HG03575 (cell line): ENCODE results near the gene TOMM22.

ENCODE experiments used
- ATAC-seq: cut with Tn5 transposase; IDR thresholded peaks from one replicate; pipeline ENCODE4 v1.9.1; 2021; ENCODE audit not compliant: unreplicated experiment, insufficient number of reproducible peaks, low FRiP score; ENCODE audit errors: extremely low read depth

TOMM22 gene

DNA sequence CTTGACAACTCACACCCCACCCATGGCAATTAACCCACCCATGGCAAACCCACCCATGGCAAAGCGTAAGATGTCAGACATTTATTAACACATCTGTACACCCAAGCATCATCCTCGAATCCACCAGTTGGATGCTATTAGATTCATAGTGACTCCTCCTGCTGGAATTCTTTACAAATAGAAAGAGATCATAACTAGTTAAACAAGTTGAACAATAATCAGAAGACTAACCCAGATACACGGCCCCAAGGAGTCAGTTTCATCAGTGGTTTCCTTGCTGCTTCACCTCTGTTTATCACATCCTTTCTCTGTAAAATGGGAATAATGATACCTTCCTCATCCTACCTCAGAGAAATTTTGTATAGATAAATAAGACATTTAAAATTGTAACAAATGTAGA lies 29.1 kb downstream of the TOMM22 start:
- no peak for ATAC-seq

- ATAC-seq: no peak
These were observed 30.9 kb downstream of the TOMM22 start for GRCh38 chr22:38712486-38713207.

DNA sequence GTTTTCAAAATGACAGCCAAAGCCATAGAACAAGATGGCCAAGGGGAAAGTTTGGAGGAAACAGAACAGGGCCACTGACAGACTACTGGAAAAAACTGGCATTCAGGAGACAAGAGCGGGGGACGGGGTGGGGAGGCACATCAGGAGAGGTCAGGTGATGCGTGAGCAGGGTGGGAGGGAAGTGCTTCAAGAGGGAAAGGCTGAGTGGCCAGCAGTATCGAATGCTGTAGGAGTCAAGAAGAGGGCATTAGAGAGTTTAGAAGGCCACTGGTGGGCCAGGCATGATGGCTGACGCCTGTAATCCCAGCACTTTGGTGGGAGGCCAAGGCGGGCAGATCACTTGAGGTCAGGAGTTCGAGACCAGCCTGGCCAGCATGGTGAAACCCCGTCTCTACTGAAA lies 32.2 kb downstream of the TOMM22 start:
- no peak for ATAC-seq

GRCh38 chr22:38715176-38715764 lies 33.5 kb downstream of the TOMM22 start:
- no peak for ATAC-seq

GRCh38 chr22:38715852-38716251 lies 34.1 kb downstream of the TOMM22 start:
- ATAC-seq: no peak

GRCh38 chr22:38716271-38716670 lies 34.5 kb downstream of the TOMM22 start:
- ATAC-seq: no peak

- ATAC-seq: no peak
These were observed 35.1 kb downstream of the TOMM22 start for GRCh38 chr22:38716826-38717225.

GRCh38 chr22:38717244-38717643 lies 35.5 kb downstream of the TOMM22 start:
- no peak for ATAC-seq

DNA sequence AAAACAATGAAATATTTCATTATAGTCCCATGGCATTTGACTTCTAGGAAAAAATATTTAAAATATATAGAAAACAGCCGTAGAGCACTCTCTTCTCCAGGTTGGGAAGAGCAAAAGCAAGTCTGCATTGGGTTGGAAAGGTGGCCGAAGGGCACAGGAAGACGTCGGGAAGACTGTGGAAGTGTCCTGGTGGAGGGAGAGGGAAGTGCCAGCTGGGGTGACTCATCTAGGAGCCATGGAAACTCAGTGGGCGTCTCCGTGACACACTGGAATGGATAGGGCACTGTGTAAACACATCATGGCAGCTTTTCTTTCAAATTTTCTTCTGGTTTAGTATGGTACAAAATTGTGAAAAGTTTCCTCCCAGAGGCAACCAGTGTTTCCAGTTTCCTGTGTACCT lies 36.7 kb downstream of the TOMM22 start:
- ATAC-seq: no peak

DNA sequence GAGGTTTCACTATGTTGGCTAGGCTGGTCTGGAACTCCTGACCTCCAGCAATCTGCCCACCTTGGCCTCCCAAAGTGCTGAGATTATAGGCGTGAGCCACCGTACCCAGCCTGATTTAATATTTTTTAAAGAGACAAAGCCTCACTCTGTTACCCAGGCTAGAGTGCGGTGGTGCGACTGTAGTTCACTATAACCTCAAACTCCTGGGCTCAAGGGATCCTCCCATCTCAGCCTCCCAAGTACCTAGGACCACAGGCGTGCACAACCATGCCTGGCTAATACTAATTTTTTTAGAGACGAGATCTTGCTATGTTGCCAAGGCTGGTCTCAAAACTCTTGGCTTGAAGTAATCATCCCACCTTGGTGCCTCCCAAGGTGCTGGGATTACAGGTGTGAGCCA lies 37.4 kb downstream of the TOMM22 start:
- ATAC-seq: no peak

GRCh38 chr22:38720350-38720749 lies 38.6 kb downstream of the TOMM22 start:
- ATAC-seq: no peak

DNA sequence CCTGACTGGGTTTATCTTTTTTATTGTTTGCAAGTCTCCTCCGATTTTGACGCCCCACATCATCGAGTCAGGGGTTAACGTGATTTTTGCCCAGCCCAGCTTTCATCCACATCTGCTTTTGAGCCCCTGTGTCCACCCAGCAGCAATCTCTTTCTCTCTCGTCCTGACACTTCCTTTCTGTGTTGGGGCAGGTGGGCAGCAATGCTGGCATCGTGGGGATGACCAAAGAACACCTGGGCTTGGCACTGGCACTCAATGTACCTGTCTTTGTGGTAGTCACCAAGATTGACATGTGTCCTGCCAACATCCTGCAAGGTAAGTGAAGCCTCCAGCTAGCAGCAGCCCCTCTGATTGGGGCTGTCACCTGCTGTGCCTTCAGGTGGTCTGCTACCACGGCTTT lies 39.8 kb downstream of the TOMM22 start:
- ATAC-seq: no peak

GRCh38 chr22:38724176-38724575 lies 42.4 kb downstream of the TOMM22 start:
- ATAC-seq: no peak

GRCh38 chr22:38724926-38725571 lies 43.3 kb downstream of the TOMM22 start:
- no peak for ATAC-seq

DNA sequence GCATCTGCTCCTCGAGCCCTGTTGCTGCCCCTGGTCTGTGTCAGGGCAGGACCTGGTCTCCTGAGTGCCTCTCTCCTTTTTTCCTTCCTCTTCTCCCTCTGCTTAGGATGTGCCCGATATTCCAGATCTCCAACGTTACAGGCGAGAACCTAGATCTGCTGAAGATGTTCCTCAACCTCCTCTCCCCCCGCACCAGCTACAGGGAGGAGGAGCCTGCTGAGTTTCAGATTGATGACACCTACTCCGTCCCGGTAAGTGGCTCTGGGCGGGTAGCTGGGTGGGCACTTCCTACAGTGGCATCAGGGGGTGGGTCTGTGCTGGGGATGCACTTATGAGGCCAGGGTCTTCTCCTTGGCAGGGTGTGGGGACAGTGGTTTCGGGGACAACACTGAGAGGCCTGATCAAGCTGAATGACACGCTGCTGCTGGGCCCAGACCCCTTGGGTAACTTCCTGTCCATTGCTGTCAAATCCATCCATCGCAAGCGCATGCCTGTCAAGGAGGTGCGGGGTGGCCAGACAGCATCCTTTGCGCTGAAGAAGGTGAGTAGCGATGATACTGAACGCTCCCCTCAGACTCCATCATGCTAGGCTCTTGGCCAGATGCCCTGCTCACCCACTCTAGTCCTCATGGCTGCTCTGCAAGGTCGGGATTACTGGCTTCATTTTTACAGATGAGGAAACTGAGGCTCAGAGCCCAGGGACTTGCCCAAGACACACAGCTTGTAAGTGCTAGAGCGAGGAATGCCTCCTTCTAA lies 44.3 kb downstream of the TOMM22 start:
- no peak for ATAC-seq

DNA sequence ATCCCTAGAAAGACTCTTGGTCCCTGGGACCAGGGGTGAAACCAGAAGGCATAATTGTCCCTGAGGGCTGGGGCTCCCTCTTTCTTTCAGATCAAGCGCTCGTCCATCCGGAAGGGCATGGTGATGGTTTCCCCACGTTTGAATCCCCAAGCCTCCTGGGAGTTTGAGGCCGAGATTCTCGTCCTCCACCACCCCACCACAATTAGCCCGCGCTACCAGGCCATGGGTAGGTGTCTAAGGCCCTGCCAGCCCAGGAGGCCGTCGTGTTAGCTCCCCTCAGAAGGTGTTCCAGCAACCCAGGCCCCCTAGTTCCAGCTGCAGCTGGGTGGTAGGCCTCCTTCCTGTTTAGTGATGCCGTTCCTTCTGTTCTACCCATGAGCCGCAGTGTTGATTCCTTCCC lies 45.4 kb downstream of the TOMM22 start:
- ATAC-seq: no peak

GRCh38 chr22:38727530-38728451 lies 46.0 kb downstream of the TOMM22 start:
- ATAC-seq: no peak

DNA sequence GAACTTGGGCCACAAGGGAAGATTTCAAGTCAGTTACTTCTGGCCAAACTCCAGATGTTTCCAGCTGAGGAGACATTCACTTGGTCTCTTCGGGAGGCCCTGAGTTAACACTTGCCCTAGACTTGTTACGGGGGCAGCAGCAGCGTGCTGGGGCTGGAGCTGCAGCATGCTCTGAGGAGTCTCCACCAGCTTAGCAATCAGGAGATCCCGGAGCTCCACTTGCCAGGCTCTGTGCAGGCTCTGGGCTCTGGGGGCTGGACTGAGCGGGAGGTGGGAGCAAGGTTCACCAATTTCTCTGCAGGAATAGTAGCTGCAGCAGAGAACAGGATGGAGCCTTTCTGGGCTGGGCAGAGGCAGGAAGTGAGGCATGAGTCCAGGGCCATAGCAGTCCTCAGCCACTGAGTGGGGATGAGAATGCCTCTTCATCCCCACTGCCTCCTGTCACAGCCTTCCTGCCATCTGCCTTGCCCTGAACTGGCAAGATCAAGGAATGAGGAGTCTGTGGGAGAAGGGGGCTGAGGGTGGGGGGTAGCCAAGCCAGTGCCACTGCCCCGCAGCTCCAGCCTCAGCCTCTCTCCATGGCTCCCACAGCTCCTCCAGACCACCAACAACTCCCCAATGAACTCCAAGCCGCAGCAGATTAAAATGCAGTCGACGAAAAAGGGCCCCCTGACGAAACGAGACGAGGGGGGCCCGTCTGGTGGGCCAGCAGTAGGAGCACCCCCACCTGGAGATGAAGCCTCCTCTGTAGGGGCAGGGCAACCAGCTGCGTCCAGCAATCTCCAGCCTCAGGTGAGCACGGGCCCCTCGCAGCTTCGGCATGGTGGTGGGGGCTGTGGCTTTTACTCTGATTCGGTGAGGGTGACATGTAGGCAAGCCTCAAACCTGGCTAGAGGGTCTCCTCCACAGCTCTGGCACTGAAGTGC lies 47.4 kb downstream of the TOMM22 start:
- no peak for ATAC-seq
